H9 (cell line): Measurements from ENCODE around the gene EPC2. TPM values are rescaled to one million over a fixed set of nuclear protein-coding genes. Genes with fewer than 3 reads are reported as not detected.

Experiments used
- DNase-seq: peaks from one replicate; pipeline ENCODE4 v3.0.0-alpha.2; 2017
- H2AFZ ChIP-seq: one replicate; pipeline ENCODE4 v1.6.1; 2013; ENCODE audit warnings: mild to moderate bottlenecking, low read length, control low read depth, moderate library complexity
- H2AK5ac ChIP-seq: 2 replicates; pipeline ENCODE4 v1.6.1; 2013; ENCODE audit warnings: low read length, control low read depth, mixed read lengths; ENCODE audit not compliant: insufficient read length
- H2BK120ac ChIP-seq: one replicate; pipeline ENCODE4 v1.6.1; 2013; ENCODE audit warnings: low read depth, mild to moderate bottlenecking, low read length, control low read depth, inconsistent platforms; ENCODE audit not compliant: poor library complexity, severe bottlenecking
- H2BK12ac ChIP-seq: 2 replicates; pipeline ENCODE4 v1.6.1; 2013; ENCODE audit warnings: low read length, control low read depth, mixed read lengths, low read depth; ENCODE audit not compliant: insufficient read length
- H2BK15ac ChIP-seq: 2 replicates; pipeline ENCODE4 v1.6.1; 2013; ENCODE audit warnings: low read depth, low read length, control low read depth
- H2BK20ac ChIP-seq: one replicate; pipeline ENCODE4 v1.6.1; 2013; ENCODE audit warnings: low read depth, mild to moderate bottlenecking, low read length, control low read depth, inconsistent platforms; ENCODE audit not compliant: poor library complexity, severe bottlenecking
- H2BK5ac ChIP-seq: 2 replicates; pipeline ENCODE4 v1.6.1; 2013; ENCODE audit warnings: low read length, control low read depth, mixed read lengths; ENCODE audit not compliant: insufficient read length
- H3K14ac ChIP-seq: 2 replicates; pipeline ENCODE4 v1.6.1; 2013; ENCODE audit warnings: low read length, control low read depth; ENCODE audit not compliant: insufficient read depth
- H3K18ac ChIP-seq: 2 replicates; pipeline ENCODE4 v1.6.1; 2013; ENCODE audit warnings: low read depth, mild to moderate bottlenecking, mixed read lengths, low read length, control low read depth; ENCODE audit not compliant: insufficient read length
- H3K23ac ChIP-seq: 2 replicates; pipeline ENCODE4 v1.6.1; 2013; ENCODE audit warnings: low read length, control low read depth, mixed read lengths, low read depth; ENCODE audit not compliant: insufficient read length
- H3K23me2 ChIP-seq: 2 replicates; pipeline ENCODE4 v1.6.1; 2013; ENCODE audit warnings: low read depth, mild to moderate bottlenecking, mixed read lengths, low read length, control low read depth; ENCODE audit not compliant: insufficient read length, poor library complexity, severe bottlenecking
- H3K27ac ChIP-seq: 2 replicates; pipeline ENCODE4 v1.5.1; 2013; ENCODE audit warnings: low read length, control low read depth, mixed read lengths, low read depth; ENCODE audit not compliant: insufficient read length
- H3K27me3 ChIP-seq: 2 replicates; pipeline ENCODE4 v1.6.1; 2013; ENCODE audit warnings: low read length, control low read depth, inconsistent platforms; ENCODE audit not compliant: insufficient read depth
- H3K4ac ChIP-seq: 2 replicates; pipeline ENCODE4 v1.6.1; 2013; ENCODE audit warnings: low read depth, mild to moderate bottlenecking, control low read depth, inconsistent platforms, low read length, moderate library complexity
- H3K4me1 ChIP-seq: 2 replicates; pipeline ENCODE4 v1.6.1; 2013; ENCODE audit warnings: low read length, control low read depth, inconsistent platforms; ENCODE audit not compliant: insufficient read depth
- H3K4me2 ChIP-seq: 2 replicates; pipeline ENCODE4 v1.6.1; 2013; ENCODE audit warnings: low read length, control low read depth, mixed read lengths; ENCODE audit not compliant: insufficient read length, insufficient read depth
- H3K56ac ChIP-seq: 2 replicates; pipeline ENCODE4 v1.6.1; 2013; ENCODE audit warnings: low read depth, mild to moderate bottlenecking, mixed read lengths, low read length, control low read depth; ENCODE audit not compliant: insufficient read length
- H3K79me1 ChIP-seq: 2 replicates; pipeline ENCODE4 v1.6.1; 2013; ENCODE audit warnings: low read depth, mild to moderate bottlenecking, moderate library complexity, low read length, control low read depth, inconsistent platforms; ENCODE audit not compliant: insufficient read depth, poor library complexity, severe bottlenecking
- H3K79me2 ChIP-seq: 2 replicates; pipeline ENCODE4 v1.6.1; 2013; ENCODE audit warnings: low read length, control low read depth, inconsistent platforms; ENCODE audit not compliant: insufficient read depth
- H3K9ac ChIP-seq: 2 replicates; pipeline ENCODE4 v1.6.1; 2013; ENCODE audit warnings: low read length, control low read depth, mixed read lengths; ENCODE audit not compliant: insufficient read length; ENCODE audit errors: extremely low read depth
- H3K9me3 ChIP-seq: one replicate; pipeline ENCODE4 v1.6.1; 2013; ENCODE audit warnings: low read depth, low read length, inconsistent platforms; ENCODE audit not compliant: control insufficient read depth
- H3T11ph ChIP-seq: one replicate; pipeline ENCODE4 v1.6.1; 2013; ENCODE audit warnings: mild to moderate bottlenecking, low read length, control low read depth, inconsistent platforms
- H4K20me1 ChIP-seq: one replicate; pipeline ENCODE4 v1.6.1; 2013; ENCODE audit not compliant: control insufficient read depth, insufficient read length, insufficient read depth
- H4K5ac ChIP-seq: 2 replicates; pipeline ENCODE4 v1.6.1; 2013; ENCODE audit warnings: low read depth, mild to moderate bottlenecking, mixed read lengths, low read length, control low read depth; ENCODE audit not compliant: insufficient read length
- H4K8ac ChIP-seq: replicated peaks from 2 replicates; pipeline ENCODE4 v1.6.1; 2013; ENCODE audit warnings: low read length, control low read depth, mixed read lengths, low read depth; ENCODE audit not compliant: insufficient read length
- H4K91ac ChIP-seq: 2 replicates; pipeline ENCODE4 v1.6.1; 2013; ENCODE audit warnings: low read depth, mild to moderate bottlenecking, moderate library complexity, mixed read lengths, low read length, control low read depth; ENCODE audit not compliant: insufficient read length
- H3K27ac Mint-ChIP-seq, 3 experiments: 2 replicates in 2 of 3; 3 replicates in 1 of 3; pipeline ENCODE4 v1.8.0; 2020 to 2021; ENCODE audit warnings: mixed read lengths in 3 of 3, mild to moderate bottlenecking in 1 of 3, moderate library complexity in 1 of 3
- H3K27me3 Mint-ChIP-seq: 2 replicates; pipeline ENCODE4 v1.8.0; 2021; ENCODE audit warnings: low read depth, mild to moderate bottlenecking, moderate library complexity, mixed read lengths
- H3K36me3 Mint-ChIP-seq, 3 experiments: 2 replicates in 2 of 3; 3 replicates in 1 of 3; pipeline ENCODE4 v1.8.0; 2020 to 2021; ENCODE audit warnings: low read depth in 3 of 3, mixed read lengths in 3 of 3; ENCODE audit not compliant: insufficient read depth in 1 of 3
- H3K4me1 Mint-ChIP-seq, 2 experiments: 2 replicates each; pipeline ENCODE4 v1.8.0; 2020; ENCODE audit warnings: mixed read lengths in 2 of 2
- H3K4me3 Mint-ChIP-seq, 2 experiments: 2 replicates in 1 of 2; 3 replicates in 1 of 2; pipeline ENCODE4 v1.8.0; 2020 to 2021; ENCODE audit warnings: mild to moderate bottlenecking in 2 of 2, mixed read lengths in 2 of 2, moderate library complexity in 1 of 2
- H3K9me3 Mint-ChIP-seq, 2 experiments: 2 replicates in 1 of 2; 3 replicates in 1 of 2; pipeline ENCODE4 v1.8.0; 2020; ENCODE audit warnings: mild to moderate bottlenecking in 2 of 2, mixed read lengths in 2 of 2, moderate library complexity in 1 of 2
- CTCF ChIP-seq: fragments of 200-600 bp; sonication (generic); conservative IDR thresholded peaks from 3 replicates; pipeline ENCODE4 v1.8.0; 2021; ENCODE audit warnings: antibody characterized with exemption, mild to moderate bottlenecking
- total RNA-seq: library from RNA; stranded (reverse); gene quantifications from 2 replicates; pipeline ENCODE4 v1.2.1, GENCODE V29; 2021

Gene EPC2
- total RNA-seq, 1 experiment from 2014 or later, result 31.3 TPM

- H3K27ac Mint-ChIP-seq, result no peak overlapping the region
- Histone ChIP-seq H3T11ph (no peak overlapping the region), H2BK15ac (no peak overlapping the region)
These were observed 22.0 kb downstream of the EPC2 start for GRCh38 chr2:148666555-148666954.

More at GRCh38 chr2:148666555-148666954, 22.0 kb downstream of the EPC2 start:
- Histone ChIP-seq H4K91ac (no peak overlapping the region), H3K27me3 (no peaks in the 10 kb centered on the region), H3K27ac (no peak overlapping the region), H3K23ac (no peak overlapping the region), H2BK12ac (no peak overlapping the region), H4K5ac (no peak overlapping the region), H3K79me1 (peaks cover 8% of the 10 kb centered on the region), H2BK120ac (no peak overlapping the region), H3K4me2 (no peak overlapping the region), H2AFZ (no peak overlapping the region), H2BK20ac (no peak overlapping the region), H2AK5ac (no peak overlapping the region), H3K79me2 (peaks cover 29% of the 10 kb centered on the region; the same call in 1 of the 2 replicates), H3K18ac (no peak overlapping the region), H2BK5ac (no peak overlapping the region), H3K14ac (no peak overlapping the region), H3K23me2 (no peaks in the 10 kb centered on the region), H3K4me1 (peaks cover 3% of the 10 kb centered on the region; the same call in 1 of the 2 replicates), H3K56ac (no peak overlapping the region), H3K4ac (no peak overlapping the region), H3K9ac (no peak overlapping the region), H4K20me1 (no peaks in the 10 kb centered on the region), H4K8ac (no peak overlapping the region), H3K9me3 (no peaks in the 10 kb centered on the region)
- H3K9me3 Mint-ChIP-seq, result no peaks in the 10 kb centered on the region
- DNase-seq, result no peak
- no peaks in the 10 kb centered on the region for H3K27me3 Mint-ChIP-seq
- H3K4me1 Mint-ChIP-seq, result peaks cover 14 to 19% of the 10 kb centered on the region in 2 experiments
- H3K4me3 Mint-ChIP-seq, result no peak overlapping the region
- no peak for TF ChIP-seq CTCF
- peaks cover 3 to 4% (median 4%) of the 10 kb centered on the region in 3 experiments; a peak in 2 of 7 replicates for H3K36me3 Mint-ChIP-seq
